UCSD-AML1 (cell line): Measurements from ENCODE around the gene MEOX2.

Experiments
- DNase-seq: peaks from one replicate; lab custom pipeline; 2025; ENCODE audit not compliant: unreplicated experiment; lab: John Stamatoyannopoulos, UW

Gene MEOX2

DNA sequence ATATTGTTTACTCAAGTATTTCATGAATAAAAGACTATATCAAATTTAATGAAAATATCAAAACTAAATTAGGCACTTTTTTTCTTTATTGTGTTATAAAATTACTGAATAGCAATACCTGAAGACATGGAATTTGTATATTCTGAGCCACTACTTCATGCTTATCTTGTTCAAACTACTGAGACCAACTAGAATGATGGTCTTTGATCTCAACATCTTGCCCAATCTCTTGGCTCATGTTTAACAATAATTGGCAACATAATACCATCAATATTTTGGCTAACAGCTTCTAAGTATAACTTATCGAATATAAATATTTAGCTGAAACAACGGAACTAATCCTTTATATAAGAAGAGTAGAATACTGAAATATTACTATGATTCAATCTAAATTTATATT is 68.2 kb downstream of the MEOX2 start:
- DNase-seq = no peak

DNA sequence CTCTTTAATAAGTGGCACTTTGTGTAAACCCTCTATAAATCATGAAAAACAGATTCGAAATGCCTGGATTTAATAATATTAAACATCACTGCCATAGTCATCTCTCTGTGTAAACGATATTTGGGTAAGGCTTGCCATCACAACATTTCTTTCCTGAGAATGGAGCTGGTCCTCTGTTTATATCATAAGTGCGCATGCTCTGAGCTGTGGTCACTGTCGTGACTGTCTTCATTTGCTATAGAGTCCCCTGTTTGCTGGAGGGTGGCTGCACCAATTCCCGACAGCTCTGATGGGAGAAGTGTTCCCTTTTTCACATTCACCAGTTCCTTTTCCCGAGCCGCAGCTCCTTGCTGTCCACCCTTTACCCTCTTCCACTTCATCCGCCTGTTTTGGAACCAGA is 74.3 kb downstream of the MEOX2 start:
- DNase-seq = no peak

DNA sequence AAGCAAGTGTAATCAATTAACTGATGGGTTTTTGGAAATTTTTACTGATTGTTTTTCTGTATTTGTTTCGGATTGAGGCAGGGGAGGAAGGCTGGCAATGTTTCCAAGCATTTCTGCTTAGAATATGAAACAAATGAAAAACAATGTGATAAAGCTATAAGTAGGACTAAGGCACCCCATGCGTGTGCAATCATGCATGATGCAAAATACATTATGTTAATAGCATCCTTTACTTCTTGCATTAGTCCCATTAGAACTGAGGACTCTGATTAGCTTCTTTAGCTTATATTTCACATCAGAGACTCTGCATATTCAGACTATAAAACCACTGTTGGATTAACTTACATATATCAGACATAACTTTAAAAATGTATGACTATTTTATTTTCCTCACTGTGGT is 76.0 kb downstream of the MEOX2 start:
- no peak for DNase-seq

DNA sequence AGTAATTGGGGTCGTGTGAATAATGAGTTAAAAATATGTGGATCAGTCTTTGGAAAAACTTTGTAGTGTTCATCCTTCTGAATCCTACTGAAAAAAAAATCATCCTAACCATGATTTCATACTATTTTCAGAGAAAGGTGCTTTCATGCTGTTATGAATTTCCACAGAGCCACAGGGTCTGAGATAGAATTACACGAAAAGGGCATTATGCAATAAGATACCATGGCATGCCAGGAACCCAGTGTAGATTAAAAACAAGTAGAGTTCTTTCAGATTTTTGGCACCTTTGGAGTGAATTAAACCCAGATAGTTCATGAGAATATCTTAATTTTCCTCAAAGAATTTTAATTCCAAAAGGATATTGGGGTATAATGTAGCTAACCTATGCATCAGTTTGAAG is 77.2 kb downstream of the MEOX2 start:
- no peak for DNase-seq

DNA sequence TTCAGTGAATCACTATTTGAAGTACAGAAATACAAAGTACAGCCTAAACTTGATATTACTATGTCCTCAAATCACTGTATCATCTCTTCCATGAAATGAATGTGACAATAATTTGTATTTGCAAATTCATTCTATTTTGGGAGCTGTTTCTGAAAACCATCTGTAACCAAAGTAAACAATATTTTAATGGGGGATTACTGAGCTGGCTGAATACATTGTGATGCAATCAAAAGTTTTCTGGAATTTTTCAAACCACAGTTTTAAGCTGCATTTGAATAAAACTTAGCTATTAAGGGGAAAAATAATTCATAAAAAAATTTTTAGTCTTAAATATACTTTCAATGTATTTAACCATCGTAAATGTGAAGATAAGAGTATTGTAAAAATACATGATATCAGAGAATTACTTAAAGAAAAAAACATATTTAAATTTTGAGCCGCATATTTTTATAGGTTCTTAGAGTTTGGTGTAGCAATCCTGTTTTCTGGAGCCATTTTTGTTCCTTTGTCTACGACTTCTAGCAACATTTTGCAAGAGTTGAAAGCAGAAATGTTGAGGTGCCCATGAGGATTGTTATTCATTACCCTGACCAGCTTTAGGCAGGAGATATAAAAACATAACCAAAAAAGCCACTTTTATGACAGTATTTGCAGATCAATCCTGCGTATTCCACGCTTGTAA is 78.8 kb downstream of the MEOX2 start:
- no peak for DNase-seq

DNA sequence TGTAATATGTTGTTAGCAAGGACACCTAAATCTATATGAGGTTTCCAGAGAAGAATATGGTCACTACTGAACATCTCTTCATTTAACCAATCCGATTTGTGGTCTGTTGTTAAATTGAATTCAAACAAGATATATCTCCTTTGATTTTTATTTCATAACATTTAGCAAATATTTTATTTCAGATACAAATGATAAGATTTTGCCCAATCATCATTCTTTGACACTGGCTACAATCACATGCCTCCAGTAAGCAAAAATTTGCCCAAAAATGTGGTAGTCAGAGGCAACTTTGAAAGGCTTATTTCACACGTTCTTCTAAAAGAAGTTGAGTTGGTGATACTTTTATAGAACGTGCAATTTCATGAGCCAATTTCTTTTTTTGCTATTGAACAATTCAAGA is 79.9 kb downstream of the MEOX2 start:
- no peak for DNase-seq

DNA sequence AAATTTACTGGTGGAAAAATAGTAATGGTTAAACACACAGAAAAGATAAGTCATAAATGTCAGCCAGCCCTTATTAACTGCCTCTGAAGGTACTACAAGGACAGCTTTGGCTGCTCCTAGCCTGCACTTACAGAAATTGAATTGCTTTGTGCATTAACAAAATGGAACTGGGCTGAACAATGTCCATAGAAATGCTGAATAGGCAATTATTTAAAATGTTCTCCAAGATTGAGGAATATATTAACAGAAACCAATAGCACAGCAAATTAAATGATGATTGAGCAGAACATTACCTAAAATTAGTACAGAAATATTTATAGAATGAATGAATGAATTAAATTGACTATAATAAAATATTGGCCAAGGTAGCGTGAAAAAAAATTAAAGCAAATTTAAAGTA is 82.3 kb downstream of the MEOX2 start:
- no peak for DNase-seq

DNA sequence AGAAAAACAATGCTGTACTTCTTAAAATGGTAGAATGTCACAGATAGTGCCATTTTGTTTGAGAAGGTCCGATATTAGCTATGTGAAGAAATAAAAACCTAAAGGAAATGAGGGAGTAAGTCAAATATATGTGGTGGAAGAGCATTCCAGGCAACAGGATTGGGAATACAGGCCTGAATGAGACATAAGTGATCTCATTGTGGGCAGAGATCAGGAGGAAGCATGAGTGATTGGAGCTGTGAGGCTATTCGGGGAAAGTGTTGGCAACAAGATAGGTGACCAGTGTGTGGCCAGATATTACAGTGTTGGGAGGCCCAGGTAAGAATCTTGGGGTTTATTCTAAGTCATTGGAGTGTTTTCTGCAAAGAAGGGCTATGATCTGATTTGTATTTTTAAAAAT is 83.4 kb downstream of the MEOX2 start:
- DNase-seq = no peak

DNA sequence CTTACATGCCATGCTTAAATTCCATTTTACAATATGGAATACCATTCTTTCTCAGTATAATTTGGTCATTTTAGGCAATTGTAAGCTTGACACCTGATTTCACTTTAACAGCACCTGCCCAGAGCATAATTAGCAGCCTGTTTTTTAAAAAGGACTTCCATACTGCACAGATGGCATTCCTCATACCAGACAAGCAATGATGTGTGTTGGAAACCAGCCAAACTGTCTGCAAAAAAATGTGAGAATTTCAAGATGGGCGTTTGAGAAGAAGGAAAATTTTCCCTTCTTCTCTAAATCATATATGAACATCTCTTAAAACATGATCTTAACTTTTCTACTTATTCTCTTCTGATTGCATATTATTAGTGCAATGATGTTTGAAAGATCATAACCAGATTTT is 84.2 kb downstream of the MEOX2 start:
- no peak for DNase-seq

DNA sequence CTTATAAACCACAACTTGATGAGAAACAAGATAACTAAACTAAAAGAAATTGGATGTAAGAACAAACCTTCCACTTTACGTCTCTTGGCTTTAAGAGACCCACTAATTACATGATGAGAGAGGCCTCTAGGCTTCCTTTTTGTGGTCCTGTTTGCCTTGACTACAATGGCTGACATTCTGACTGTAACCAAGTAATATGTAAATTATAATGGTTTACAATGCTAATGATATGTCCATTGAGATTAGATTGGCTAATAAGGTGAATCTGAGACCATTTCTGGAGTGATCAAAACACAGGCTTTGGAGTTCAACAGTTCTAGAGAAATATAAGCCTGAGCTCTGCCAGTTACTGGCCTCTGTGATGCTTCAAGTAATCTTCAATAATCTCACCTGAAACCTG is 85.3 kb downstream of the MEOX2 start:
- DNase-seq = no peak

DNA sequence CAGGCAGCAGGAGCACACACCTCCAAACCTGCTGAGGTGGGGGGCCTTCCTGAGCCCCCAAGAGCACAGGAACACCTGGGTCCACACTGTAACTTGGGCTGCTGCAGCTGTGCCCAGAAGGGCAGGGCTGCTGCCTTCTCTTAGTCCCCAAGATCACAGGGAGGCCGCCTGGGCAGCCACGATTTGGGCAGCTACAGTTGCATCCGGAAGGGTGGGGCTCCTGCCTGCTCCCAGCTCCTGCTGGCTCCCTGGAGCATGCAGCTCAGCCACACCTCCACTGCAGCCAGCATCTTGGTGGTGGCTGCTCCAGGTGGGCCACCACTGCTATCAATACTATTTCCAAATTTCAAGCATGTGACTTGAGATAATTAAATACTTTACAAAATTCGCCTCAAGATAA is 86.2 kb downstream of the MEOX2 start:
- no peak for DNase-seq

DNA sequence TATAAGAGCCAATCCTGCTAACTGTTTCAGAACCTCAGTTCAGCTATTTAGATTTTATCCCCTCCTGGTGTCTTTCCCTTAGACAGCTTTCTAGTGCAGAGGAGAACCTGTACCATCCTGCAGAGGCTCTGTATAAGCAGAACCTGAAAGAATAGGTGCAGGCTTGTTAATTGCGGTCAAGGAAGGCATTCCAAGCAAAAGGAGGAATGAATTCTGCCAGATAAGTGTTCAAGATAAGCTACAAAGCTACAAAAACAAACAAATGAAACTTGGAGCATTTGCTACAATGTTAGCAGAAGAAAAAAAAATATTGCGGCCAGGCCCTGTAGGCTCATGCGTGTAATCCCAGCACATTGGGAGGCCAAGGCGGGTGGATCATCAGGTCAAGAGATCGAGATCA is 92.0 kb downstream of the MEOX2 start:
- no peak for DNase-seq

DNA sequence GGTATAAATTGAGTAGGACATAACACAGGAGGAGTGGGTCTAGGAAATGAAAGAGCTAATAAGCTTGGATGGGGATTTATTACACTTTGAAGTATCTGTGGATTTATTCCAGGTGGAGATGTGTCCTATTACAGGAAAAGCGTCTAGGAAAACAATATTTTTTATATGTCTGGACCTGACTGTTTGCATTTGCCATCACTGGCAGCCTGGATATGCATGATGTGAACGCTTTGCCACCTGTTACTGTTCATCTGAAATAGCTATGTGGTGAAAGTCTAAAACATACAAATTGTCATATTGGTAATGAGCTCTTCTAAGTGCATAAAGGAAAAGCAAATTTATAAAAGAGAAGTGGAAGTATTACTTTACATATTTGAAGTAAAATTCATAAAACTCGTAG is 93.1 kb downstream of the MEOX2 start:
- no peak for DNase-seq

DNA sequence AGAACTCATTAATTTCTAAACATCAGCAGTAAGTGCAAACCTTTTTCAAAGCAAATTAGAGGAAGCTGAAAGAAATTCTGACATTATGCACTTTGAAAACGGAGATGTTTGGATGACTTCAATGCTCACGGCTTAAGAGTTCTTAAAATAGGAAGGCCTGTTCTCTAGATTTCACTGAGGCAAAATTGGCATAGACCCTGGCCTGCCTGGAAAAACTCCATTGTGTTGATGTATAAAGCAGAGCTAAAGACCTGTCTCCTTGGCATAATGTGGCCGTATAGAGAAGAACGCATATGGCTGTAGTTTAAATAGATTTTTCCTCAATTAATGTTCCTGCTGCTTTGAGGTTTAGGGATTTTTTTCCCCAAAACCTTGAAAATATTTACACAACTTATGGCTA is 100.2 kb downstream of the MEOX2 start:
- no peak for DNase-seq

DNA sequence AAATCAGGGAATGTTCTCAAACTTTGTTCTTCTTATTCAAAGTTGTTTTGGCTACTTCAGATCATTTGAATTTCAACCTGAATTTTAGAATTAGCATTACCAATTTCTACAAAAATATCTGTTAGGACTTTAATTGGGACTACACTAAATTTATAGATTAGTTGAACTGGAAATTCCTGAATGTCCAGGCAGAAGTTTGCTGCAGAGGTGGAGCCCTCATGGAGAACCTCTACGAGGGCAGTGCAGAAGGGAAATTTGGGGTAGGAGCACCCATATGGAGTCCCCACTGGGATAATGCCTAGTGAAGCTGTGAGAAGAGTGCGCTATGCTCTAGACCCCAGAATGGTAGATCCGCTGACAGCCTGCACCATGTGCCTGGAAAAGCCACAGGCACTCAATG is 101.9 kb downstream of the MEOX2 start:
- no peak for DNase-seq

DNA sequence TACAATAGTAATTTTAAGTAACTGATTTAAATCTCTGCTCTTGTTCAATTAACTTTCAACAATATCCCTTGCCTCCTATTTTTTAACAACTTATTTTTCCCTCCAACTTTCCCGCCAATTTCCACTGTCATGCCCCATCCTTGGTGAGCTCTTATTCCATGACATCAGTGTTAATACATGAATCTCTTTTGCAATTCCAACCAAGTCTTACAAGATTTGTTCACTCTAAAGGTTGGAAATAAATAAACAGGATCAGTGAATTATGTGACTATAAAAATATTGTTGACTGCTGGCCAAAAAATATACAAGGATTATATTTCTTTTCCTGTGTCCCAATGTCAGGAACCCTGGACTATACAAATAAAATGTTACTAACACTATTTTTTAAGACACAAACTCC is 103.7 kb downstream of the MEOX2 start:
- no peak for DNase-seq

DNA sequence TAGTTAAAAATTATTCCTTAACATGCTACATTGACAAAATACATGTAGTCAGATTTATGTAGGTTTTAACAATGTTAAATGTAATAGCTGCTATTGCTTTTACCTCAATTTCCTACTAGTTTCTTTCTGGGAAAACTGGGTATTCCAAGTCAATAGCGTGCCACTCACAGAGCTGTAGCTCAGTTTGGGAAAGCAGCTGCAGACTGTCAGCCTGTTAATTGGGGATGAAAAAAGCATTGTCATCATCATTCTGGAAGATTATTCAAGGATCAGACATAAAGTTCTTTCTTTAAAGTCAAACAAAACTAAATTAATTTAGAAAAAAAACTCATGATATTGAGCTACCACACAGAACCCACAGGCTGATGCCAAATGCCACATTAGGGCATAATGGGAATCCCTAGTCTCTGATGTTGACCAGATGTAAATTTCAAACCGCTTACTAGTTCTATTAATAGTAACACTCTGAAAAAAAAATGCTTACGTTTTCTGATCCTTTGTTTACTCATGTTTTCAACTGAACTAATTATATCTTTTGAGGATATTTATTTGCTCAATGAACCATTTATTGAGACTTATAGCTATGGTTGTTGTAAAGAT is 105.0 kb downstream of the MEOX2 start:
- DNase-seq = no peak

DNA sequence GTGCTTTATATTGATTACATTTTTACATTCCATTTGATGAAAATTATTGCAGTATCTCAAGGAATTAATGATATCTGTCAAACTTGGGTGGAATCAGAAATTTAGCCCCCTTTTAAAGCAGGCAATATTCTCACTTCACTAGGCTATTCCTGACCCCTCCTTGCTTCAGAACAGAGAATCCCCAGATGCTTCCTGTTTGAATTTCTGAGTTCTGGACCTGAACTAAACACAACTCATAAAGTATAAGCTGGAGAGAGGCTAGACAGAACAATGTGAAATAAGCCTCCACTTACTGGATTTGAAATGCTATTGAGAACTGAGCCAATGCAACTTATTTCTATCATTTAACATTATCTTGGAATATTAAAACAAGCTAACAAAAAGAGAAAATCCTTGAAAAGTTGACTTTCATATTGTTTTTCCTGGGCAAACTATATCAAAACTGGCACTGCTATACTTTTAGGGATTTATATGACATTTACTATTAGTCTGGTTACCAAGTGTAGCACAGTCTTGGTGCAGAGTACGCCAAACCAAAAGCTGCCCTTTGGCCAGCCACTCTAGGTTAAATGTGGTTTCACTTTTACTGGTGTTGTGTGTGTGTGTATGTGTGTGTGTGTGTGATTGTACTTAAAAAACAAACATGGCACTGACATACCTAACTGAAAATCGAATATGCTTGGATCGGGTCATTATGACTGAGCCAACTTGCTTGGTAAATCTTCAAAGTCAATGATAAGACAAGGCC is 105.7 kb downstream of the MEOX2 start:
- no peak for DNase-seq

DNA sequence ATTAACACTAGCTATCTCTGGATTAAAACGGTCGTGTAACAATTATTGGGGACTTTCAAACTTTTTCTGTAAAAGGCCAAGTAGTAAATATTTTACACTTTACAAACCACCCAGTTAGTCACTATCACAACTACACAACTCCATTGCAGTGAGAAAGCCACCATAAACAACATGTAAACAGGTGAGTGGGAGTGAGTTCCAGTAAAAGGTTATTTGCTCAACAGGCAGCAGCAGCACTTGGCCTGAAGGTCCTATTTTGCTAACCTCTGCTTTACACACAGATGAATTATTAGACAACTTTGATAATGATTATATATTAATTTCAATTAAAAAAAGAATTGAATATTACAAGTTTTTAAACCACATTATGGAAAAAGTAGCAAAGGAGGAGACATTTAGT is 108.9 kb downstream of the MEOX2 start:
- DNase-seq = no peak

DNA sequence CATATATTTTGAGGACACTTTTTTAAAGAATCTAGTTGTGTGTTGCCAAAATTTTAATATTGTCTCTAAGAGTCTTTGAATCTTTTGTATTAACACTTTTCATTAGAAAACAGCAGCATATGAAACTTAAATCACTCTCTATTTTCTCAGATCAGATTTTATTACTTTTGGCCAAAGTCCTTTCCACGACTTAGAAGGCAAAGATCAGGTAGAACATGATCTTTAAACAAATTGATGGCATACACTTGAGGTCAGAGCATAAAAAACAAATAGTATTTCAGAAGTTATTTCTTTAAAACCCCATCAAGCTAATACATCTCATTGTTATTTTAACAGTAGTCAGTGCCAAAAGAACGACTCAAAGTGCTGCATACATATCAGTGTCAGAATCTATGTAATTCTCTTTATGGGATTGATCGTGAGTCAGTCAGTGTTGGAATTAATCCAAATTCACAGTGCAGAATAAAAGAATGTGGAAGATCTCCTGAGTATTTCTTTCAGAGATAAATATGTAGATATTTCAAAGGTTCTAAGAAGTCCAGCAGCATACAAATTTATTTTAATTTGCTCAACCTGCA is 115.1 kb downstream of the MEOX2 start:
- no peak for DNase-seq

DNA sequence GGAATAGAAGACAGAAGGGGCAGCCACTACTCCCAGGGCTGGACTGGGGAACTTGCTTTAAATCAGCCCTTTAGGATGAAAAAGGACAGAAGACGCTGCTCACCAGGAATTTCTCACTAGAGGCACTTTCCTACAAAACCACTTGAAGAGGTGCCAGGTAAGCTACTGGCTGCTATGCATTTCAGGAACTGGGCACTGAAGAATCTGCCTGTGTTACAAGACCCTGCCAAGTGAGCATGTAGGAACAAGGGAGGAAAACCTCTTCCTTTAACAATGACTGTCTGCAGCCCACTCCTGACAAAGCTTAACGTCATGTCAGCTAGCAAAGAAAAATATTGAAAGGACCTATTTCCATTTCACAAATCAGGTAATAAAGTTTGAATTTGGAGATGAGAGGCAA is 118.8 kb downstream of the MEOX2 start:
- DNase-seq = no peak

DNA sequence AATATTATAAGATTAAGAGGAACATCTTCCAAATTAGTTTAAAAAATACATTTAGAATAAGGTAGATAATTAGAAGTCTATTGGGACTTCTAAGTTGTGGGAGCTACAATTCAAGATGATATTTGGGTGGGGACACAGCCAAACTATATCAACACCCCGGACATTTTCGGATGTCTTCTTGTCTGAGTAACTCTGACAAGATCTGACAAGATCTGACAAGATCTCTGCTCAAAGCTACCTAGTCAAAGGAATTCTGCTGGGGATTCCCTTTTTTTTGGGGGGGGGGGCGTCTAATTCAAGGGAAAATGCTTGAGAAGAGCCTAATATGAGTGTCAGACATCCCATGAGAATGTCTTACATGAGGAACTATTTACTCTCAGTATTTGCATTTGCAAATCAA is 119.4 kb downstream of the MEOX2 start:
- no peak for DNase-seq
